Ovary (tissue), 9 donors: ENCODE results near the gene BLOC1S4. TPM values are rescaled to one million over a fixed set of nuclear protein-coding genes. Genes with fewer than 3 reads are reported as not detected.

Experiments
- DNase-seq, 5 donors: peaks; one replicate each; pipeline ENCODE4 v3.0.0-alpha.2; 2019 to 2020
- H3K27ac ChIP-seq, 2 donors: fragments of 200-600 bp; one replicate each; pipeline versions ENCODE4 v1.5.1 to v1.8.0; 2019 to 2022
- H3K27me3 ChIP-seq: fragments of 200-600 bp; one replicate; pipeline ENCODE4 v1.8.0; 2022
- H3K36me3 ChIP-seq: fragments of 200-600 bp; sonication (generic); one replicate; pipeline ENCODE4 v1.5.1; 2019
- H3K4me1 ChIP-seq: one replicate; pipeline ENCODE4 v1.8.1; 2013; ENCODE audit warnings: mild to moderate bottlenecking, moderate library complexity; ENCODE audit not compliant: insufficient read depth
- H3K4me3 ChIP-seq: fragments of 200-600 bp; sonication (generic); one replicate; pipeline ENCODE4 v1.5.1; 2017
- H3K9me3 ChIP-seq, 2 donors: fragments of 200-600 bp in 1 of 2; sonication (generic) in 1 of 2; one replicate each; pipeline versions ENCODE4 v1.5.1 to v1.8.1; 2013 to 2019; ENCODE audit warnings: mild to moderate bottlenecking in 1 of 2, moderate library complexity in 1 of 2
- CTCF ChIP-seq, 3 donors: fragments of 450-650 bp in 2 of 3; fragments of 200-600 bp in 1 of 3; IDR thresholded peaks; one replicate each; pipeline versions ENCODE4 v1.5.1 to v1.8.0; 2016 to 2022; ENCODE audit warnings: antibody characterized with exemption in 3 of 3, mild to moderate bottlenecking in 1 of 3
- EP300 ChIP-seq: sonication (generic); formaldehyde crosslinking; IDR thresholded peaks from one replicate; pipeline ENCODE4 v1.6.1; 2017; ENCODE audit warnings: antibody characterized with exemption
- POLR2A ChIP-seq: fragments of 450-650 bp; IDR thresholded peaks from one replicate; pipeline ENCODE4 v1.6.1; 2017; ENCODE audit warnings: antibody characterized with exemption, mild to moderate bottlenecking, moderate library complexity
- WGBS, 3 donors: extraction: QIAGEN DNeasy Blood & Tissue Kit in 1 of 3; methylation state at CpG; one replicate each; pipeline versions ENCODE4 v1.1.5 to v1.1.7; 2013 to 2017; 5-methylcytosine and 5-hydroxymethylcytosine counted together
- intact Hi-C, 4 donors: fragments of 100-400 bp; cut with DNase I; formaldehyde crosslinking; loops; one replicate each; pipeline versions ENCODE4 v1.11.0 to v1.15.1; 2022 to 2023
- polyA plus RNA-seq, 2 donors: library from polyadenylated mRNA; stranded (reverse); fragments of 200-250 nt in 1 of 2; fragments of 350-450 nt in 1 of 2; fragmentation: Illumina TruSeq in 1 of 2; extraction: RNeasy Lipid Tissue Mini Kit (QIAGEN cat#74804) in 1 of 2; gene quantifications; one replicate each; pipeline ENCODE4 v1.2.3, GENCODE V29; 2013 to 2014
- total RNA-seq, 7 donors: library from RNA; depleted of rRNA in 2 of 7; stranded (reverse); fragments of >200 nt in 2 of 7; fragmentation: NEBNext Ultra II Directional in 3 of 7; extraction: Animal tissue kit (Norgen Biotek cat#: 25700) in 3 of 7; gene quantifications; one replicate each; pipeline versions ENCODE4 v1.1.0 to v1.2.4, GENCODE V29; 2016 to 2023
- donor health status: DM: no; HTN: no; CAD: no; lungs with moderate emphysema.
- donor health status: DM: no; HTN: no; CAD: no.
- donor health status: Bipolar disorder and iron deficiency.
- donor health status: DM: yes; HTN: yes; CAD: no.
- donor health status: DM: no; HTN: no; CAD: no.
- donor health status: DM: yes; HTN: yes; CAD: no.

BLOC1S4 gene
- total and polyA plus RNA-seq, 9 donors, result 8.8 to 26.9 (median 16.9) TPM

- DNase-seq, result peak in 2 of 5 donors; percentile 45 to 52
- H3K4me3 ChIP-seq, result no peak overlapping the region
- H3K27me3 ChIP-seq, result no peaks in the 10 kb centered on the region
- WGBS, 3 donors, result 60 to 67% (median 67%) methylated on average over 24 to 25 of the region's 25 CpGs
- H3K9me3 ChIP-seq, result no peaks in the 10 kb centered on the region
- intact Hi-C loops, result no loop called here
- H3K27ac ChIP-seq, result no peak overlapping the region
- no peaks in the 10 kb centered on the region for H3K36me3 ChIP-seq
- TF ChIP-seq EP300, result no peak
- TF ChIP-seq POLR2A, result no peak
- TF ChIP-seq CTCF (IDR thresholded peaks at IDR 0.05), result no peak
- H3K4me1 ChIP-seq, result peaks cover 2% of the 10 kb centered on the region
These were observed 33.6 kb downstream of the BLOC1S4 start for GRCh38 chr4:6749340-6750171.

GRCh38 chr4:6750286-6751221 is 34.6 kb downstream of the BLOC1S4 start:
- H3K4me3 ChIP-seq, result no peak overlapping the region
- no peak for DNase-seq
- 81 to 87% (median 87%) methylated on average over 23 of the region's 23 CpGs for WGBS, 3 donors
- no peaks in the 10 kb centered on the region for H3K27me3 ChIP-seq
- intact Hi-C loops, result no loop called here
- no peaks in the 10 kb centered on the region for H3K9me3 ChIP-seq
- TF ChIP-seq POLR2A (no peak), CTCF (IDR thresholded peaks at IDR 0.05) (no peak), EP300 (no peak)
- H3K4me1 ChIP-seq, result peaks cover 5% of the 10 kb centered on the region
- no peak overlapping the region for H3K27ac ChIP-seq
- no peaks in the 10 kb centered on the region for H3K36me3 ChIP-seq

GRCh38 chr4:6751611-6752485 is 35.9 kb downstream of the BLOC1S4 start:
- H3K4me1 ChIP-seq, result peaks cover 3% of the 10 kb centered on the region
- 65 to 74% (median 65%) methylated on average over 18 of the region's 18 CpGs for WGBS, 3 donors
- no peaks in the 10 kb centered on the region for H3K9me3 ChIP-seq
- no peaks in the 10 kb centered on the region for H3K27me3 ChIP-seq
- no peak for DNase-seq
- H3K4me3 ChIP-seq, result no peak overlapping the region
- H3K36me3 ChIP-seq, result no peaks in the 10 kb centered on the region
- TF ChIP-seq CTCF (IDR thresholded peaks at IDR 0.05) (no peak), POLR2A (no peak), EP300 (no peak)
- intact Hi-C loops, result no loop called here
- no peak overlapping the region for H3K27ac ChIP-seq

- Histone ChIP-seq H3K27ac (no peak overlapping the region), H3K4me1 (peaks cover 2% of the 10 kb centered on the region), H3K9me3 (no peaks in the 10 kb centered on the region), H3K4me3 (no peak overlapping the region), H3K27me3 (no peaks in the 10 kb centered on the region), H3K36me3 (no peaks in the 10 kb centered on the region)
- 91 to 94% (median 92%) methylated on average over 6 of the region's 6 CpGs for WGBS, 3 donors
- TF ChIP-seq POLR2A, result no peak
- no peak for TF ChIP-seq EP300
- TF ChIP-seq CTCF (IDR thresholded peaks at IDR 0.05), result no peak
- intact Hi-C loops, result no loop called here
- no peak for DNase-seq
These were observed 36.5 kb downstream of the BLOC1S4 start for GRCh38 chr4:6752486-6752829.
